Frontal cortex (tissue), 4 donors: Measurements from ENCODE around the gene SDHAF3. TPM values are rescaled to one million over a fixed set of nuclear protein-coding genes. Genes with fewer than 3 reads are reported as not detected.
"Not testable (repeated sequence)": the region's sequence is repeated elsewhere in the genome, so short reads cannot be mapped to it uniquely, and the experiment has no call there.

Experiments used
- DNase-seq, 2 donors: peaks; one replicate each; pipeline ENCODE4 v3.0.0; 2012; ENCODE audit warnings: low spot score in 2 of 2
- FAIRE-seq: peaks from 2 replicates; lab custom pipeline; 2012; peaks lifted over from hg19 to GRCh38; lab: Jason Lieb, UNC
- total RNA-seq: library from RNA; depleted of rRNA; stranded (reverse); fragments of >200 nt; gene quantifications from one replicate; pipeline ENCODE4 v1.2.3, GENCODE V29; 2014
- donor health status: control.
- donor health status: control.
- donor health status: control.

Gene SDHAF3
- total RNA-seq, 1 donor from 2014 or later = 8.6 TPM

- FAIRE-seq = no peak
These were observed 3.4 kb downstream of the SDHAF3 start for GRCh38 chr7:97120713-97121457.

GRCh38 chr7:97123115-97123514 lies 5.6 kb downstream of the SDHAF3 start:
- FAIRE-seq, DNase-seq: not testable (repeated sequence)

More at GRCh38 chr7:97120713-97121457, 3.4 kb downstream of the SDHAF3 start:
- no peak for DNase-seq

DNA sequence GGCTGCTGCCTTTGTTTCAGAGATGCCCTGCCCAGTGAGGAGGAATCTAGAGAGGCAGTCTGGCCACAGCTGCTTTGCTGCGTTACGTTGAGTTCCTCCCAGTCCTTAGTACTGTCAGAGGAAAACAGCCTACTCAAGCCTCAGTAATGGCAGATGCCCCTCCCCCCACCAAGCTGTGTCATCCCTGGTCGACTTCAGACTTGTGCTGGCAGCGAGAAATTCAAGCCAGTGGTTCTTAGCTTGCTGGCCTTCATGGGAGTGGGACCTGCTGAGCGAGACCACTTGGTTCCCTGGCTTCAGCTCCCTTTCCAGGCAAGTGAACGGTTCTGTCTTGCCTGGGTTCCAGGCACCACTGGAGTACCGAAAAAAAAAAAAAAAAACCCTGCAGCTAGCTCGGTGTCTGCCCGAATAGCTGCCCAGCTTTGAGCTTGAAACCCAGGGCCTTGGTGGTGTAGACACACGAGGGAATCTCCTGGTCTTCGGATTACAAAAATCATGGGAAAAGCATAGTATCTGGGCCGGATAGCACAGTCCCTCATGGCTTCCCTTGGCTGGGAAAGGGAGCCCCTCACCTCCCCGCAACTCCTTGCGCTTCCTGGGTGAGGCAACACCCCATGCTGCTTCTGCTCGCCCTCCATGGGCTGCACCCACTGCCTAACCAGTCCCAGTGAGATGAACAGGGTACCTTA lies 9.1 kb downstream of the SDHAF3 start:
- no peak for DNase-seq
- FAIRE-seq = no peak

DNA sequence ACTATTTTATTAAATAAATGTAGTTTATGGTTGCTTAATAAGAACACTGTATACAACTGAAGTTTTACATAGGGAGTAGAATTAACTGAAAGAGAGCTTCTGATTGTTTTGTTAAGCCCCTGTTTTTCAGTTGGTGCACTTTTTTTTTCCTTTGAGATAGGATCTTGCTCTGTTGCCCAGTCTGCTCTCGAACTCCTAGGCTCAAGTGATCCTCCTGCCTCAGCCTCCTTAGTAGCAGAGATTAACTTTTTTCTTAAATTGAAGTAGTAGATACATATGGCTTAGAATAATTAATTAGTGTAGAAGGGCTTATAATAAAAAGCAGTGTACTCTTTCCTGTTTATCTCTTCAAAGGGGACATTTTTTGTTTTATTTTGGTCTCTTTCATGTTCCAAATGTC lies 11.2 kb downstream of the SDHAF3 start:
- DNase-seq (no peak), FAIRE-seq (no peak)

GRCh38 chr7:97130417-97131139 lies 13.1 kb downstream of the SDHAF3 start:
- FAIRE-seq = no peak
- no peak for DNase-seq

GRCh38 chr7:97133159-97133558 lies 15.7 kb downstream of the SDHAF3 start:
- no peak for FAIRE-seq
- no peak for DNase-seq

GRCh38 chr7:97138830-97139229 lies 21.3 kb downstream of the SDHAF3 start:
- DNase-seq = no peak
- no peak for FAIRE-seq

GRCh38 chr7:97145068-97145467 lies 27.6 kb downstream of the SDHAF3 start:
- FAIRE-seq (peak; percentile 97), DNase-seq (no peak)

DNA sequence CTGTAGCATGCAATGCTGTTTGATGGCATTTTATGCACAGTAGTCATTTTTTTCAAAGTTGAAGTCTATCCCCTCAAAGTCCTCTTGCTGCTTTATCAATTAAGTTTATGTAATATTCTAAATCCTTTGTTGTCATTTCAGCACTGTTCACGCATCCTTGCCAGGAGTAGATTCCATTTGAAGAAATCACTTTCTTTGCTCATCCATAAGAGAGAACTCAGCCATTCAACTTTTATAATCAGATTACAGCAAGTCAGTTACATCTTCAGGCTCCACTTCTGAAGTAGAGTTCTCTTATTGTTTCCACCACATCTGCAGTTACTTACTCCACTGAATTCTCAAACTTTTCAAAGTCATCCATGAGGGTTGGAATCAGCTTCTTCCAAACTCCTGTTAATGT lies 32.3 kb downstream of the SDHAF3 start:
- DNase-seq = no peak
- no peak for FAIRE-seq

DNA sequence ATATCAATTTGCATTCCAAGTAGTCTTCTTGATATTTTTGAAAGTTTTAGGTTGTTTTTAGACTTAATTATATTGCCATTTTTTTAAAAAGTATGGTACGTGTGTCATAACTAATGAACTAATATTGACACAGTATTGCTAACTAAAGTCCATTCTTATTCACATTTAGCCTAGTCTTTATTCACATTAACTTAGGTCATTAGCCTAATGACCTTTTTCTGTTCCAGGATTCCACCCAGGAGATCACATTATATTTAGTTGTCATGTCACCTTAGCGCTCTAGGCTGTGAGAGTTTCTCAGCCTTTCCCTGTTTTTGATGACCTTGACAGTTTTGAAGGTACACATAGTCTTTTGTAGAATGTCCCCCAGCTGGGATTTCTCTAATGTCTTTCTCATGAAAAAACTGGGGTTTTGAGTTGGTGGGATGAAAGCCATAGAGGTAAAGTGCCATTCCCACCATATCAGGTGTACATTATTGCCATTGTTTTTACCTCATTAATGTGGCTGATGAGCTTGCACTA lies 38.5 kb downstream of the SDHAF3 start:
- no peak for FAIRE-seq
- DNase-seq = no peak

DNA sequence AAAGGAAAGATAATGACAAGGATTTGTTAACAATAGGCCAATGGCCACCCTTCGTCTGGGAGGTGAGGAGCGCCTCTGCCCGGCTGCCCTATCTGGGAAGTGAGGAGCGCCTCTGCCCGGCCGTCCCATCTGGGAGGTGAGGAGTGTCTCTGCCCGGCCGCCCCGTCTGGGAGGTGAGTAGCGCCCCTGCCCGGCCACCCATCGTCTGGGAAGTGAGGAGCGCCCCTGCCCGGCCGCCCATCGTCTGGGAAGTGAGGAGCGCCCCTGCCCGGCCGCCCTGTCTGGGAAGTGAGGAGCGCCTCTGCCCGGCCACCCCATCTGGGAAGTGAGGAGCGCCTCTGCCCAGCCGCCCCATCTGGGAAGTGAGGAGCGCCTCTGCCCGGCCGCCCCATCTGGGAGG lies 42.5 kb downstream of the SDHAF3 start:
- not testable (repeated sequence) for DNase-seq, FAIRE-seq

DNA sequence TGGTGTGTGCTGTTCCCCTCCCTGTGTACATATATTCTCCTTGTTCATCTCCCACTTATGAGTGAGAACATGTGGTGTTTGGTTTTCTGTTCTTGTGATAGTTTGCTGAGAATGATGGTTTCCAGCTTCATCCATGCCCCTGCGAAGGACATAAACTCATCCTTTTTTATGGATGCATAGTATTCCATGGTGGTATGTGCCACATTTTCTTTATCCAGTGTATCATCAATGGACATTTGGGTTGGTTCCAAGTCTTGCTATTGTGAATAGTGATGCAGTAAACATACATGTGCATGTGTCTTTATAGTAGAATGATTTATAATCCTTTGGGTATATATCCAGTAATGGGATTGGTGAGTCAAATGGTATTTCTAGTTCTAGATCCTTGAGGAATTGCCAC lies 44.1 kb downstream of the SDHAF3 start:
- FAIRE-seq, DNase-seq: not testable (repeated sequence)

DNA sequence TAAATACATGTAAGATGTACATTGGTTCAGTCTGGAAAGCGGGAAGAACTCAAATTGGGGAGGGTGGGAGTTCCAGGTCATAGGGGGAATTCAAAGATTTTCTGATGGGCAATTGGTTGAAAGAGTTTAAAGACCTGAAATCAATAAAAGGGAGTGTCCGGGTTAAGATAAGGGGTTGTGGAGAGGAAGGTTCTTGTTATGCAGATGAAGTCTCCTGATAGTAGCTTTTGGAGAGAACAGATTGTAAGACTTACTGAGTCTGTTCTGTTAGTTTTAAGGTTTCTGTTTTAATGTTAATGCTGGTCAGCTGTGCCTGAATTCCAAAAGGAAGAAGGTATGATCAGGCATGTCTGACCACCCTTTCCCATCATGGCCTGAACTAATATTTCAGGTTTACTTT lies 48.8 kb downstream of the SDHAF3 start:
- DNase-seq (no peak), FAIRE-seq (no peak)

GRCh38 chr7:97167176-97167575 lies 49.7 kb downstream of the SDHAF3 start:
- FAIRE-seq (no peak), DNase-seq (no peak)

- DNase-seq (no peak), FAIRE-seq (no peak)
These were observed 50.3 kb downstream of the SDHAF3 start for GRCh38 chr7:97167749-97168148.

DNA sequence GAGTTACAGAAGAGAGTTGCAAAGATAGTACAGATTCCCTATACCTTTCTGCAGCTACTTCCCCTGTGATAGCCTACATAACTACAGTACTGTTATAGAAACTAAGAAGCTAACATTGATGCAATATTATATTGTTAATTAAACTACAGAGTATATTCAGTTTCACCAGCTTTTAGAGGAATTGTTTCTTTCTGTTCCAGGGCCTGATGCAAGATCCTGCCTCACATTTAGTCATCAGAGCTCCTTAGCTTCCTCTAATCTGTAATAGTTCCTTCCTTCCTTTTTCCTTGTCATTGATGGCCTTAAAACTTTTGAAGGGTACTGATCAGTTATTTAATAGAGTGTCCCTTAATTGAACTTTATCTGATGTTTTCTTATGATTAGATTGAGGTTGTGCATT lies 56.8 kb downstream of the SDHAF3 start:
- DNase-seq (no peak), FAIRE-seq (no peak)

GRCh38 chr7:97179454-97180104 lies 62.1 kb downstream of the SDHAF3 start:
- peak; percentile 17 for FAIRE-seq
- DNase-seq = peak; percentile 29 to 50

GRCh38 chr7:97187067-97187466 lies 69.6 kb downstream of the SDHAF3 start:
- FAIRE-seq (no peak), DNase-seq (no peak)

DNA sequence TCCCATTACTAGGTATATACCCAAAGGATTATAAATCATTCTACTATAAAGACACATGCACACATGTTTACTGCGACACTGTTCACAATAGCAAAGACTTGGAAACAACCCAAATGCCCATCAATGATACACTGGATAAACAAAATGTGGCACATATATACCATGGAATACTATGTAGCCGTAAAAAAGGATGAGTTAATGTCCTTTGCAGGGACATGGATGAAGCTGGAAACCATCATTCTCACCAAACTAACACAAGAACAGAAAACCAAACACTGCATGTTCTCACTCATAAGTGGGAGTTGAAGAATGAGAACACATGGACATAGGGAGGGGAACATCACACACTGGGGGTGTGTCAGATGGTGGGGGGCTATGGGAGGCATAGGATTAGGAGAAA lies 78.7 kb downstream of the SDHAF3 start:
- not testable (repeated sequence) for DNase-seq, FAIRE-seq

DNA sequence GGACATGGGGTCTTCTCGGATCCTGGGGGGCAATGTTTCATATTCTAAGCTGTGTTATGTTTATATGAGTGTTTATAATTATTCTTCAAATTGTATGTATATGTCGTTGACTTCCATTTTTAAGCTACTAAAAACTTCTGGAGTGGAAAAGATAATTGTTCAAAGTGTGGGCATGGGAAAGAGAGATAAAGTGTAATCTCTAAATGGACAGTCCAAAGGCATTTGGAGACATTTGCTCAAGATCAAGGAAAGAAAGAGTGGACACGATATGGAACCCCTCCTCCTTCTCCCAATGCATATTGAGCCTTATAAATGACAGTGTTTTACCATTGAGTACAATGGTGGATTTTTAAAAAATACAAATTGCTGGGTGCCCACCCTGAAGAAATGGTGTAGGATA lies 81.1 kb downstream of the SDHAF3 start:
- FAIRE-seq (no peak), DNase-seq (no peak)
